ACHN (cell line): ENCODE data around the gene BEST2.

ENCODE experiments used
- DNase-seq: peaks from one replicate; pipeline ENCODE4 v3.0.0-alpha.2; 2015
- in situ Hi-C: cut with HindIII; loops from 2 replicates; pipeline ENCODE4 v1.10.0; 2017; ENCODE audit warnings: low sequenced_read_pairs, low pct_ligation_motif_present, low pct_unique_long_range_greater_than_20kb

BEST2 gene

DNA sequence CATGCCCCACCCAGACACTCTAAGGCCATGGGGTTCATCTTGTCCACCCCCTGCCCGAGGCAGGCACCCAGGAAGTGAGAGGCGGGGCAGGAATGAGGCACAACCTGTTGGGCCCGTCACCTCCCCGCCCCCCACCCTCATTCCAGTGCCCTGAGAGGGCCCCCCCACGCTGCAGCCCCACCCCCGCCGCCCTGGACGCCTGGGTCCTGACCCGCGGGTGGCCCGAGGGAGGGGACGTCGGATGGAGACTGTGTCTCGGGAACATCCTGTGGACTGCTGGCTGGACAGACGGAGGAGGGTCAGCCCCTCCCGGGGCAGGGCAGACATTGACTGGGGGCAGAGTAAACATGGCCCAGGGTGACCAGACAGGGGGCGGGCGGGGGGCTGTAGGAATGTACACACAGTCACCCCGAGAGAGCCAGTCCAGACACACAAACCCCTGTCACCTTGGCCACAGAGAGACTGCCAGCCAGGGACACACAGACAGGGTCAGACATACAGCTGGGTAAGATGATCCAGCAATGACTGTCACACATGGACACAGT is 32.3 kb downstream of the BEST2 start:
- no peak for DNase-seq
- in situ Hi-C loops = no loop called here

- DNase-seq = no peak
- in situ Hi-C loops = no loop called here
These were observed 32.8 kb downstream of the BEST2 start for GRCh38 chr19:12784394-12784870.

- in situ Hi-C loops = no loop called here
- DNase-seq = no peak
These were observed 33.4 kb downstream of the BEST2 start for GRCh38 chr19:12784871-12785430.

DNA sequence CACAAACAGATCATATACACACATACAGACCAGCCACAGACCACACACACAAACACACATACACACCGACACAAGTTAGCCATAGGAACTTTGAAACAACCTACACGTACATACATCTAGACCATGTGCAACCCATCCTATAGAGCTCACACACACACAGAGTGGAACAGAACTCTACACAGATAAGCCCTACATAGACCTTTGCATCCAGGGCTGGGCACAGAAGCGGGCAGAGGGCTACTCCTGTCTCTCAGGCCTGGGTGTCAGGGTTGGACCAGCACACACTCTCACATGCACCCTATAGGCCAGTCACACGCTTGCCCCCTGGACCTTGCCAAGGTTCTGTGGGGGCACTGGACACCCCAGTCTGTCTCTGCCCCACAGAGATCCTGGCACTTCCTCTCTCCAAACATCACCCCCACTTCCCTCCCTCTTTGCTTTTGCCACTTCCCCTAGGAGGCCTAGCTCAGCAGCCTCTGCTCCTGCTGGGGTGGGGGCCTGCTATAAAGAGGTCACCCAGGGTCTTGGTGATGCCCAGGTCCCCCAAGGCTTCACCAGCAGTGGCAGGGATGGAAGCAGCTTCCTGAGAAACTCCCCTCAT is 33.9 kb downstream of the BEST2 start:
- no peak for DNase-seq
- in situ Hi-C loops = no loop called here

DNA sequence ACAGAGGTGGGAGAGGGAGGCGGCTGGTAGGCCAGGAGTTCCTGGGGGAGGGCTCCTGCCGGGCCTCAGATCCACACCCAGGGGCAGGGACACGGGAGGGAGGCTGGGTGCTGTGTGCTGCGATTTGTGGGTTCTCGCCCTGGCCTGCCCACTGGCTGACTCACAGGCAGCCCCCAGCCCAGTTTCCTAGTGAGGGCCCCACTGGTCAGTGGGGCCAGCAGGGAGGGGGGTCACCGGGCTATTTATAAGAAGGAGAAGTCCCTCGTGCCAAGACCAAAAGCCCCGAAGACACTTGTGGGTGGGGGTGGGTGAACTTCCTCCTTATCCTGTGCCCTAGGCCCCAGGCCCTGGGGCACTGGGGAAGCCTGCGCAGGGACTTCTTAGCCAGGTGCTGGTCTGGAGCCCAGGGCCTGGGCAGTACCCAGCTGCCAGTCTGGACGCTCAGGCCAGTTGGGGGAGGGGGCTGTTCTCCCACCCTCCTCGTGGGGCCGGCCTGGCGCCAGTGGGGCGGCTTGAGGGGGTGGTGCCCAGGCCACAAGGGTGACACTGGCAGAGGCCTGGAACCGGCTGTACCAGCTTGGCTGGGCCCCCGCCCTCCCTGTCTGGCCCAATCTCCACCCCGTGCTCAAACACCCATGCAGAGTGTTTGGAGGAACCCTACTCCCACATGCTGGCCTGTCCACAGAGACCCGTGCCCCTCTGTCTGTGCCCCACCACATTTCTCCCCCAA is 34.7 kb downstream of the BEST2 start:
- in situ Hi-C loops = no loop called here
- no peak for DNase-seq

DNA sequence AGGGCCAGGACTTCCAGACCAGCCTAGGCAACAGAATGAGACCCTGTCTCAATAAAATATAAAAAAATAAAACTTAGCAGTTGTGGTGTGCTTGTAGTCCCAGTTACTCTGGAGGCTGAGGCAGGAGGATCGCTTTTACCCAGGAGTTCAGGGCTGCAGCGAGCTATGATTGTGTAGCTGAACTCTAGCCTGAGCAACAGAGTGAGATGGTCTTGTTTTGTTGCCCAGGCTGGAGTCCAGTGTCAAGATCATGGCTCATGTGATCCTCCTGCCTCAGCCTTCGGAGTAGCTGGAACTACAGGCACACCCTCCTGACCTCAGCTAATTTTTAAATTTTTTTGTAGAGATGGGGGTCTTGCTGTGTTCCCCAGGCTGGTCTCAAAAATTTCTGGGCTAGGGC is 35.4 kb downstream of the BEST2 start:
- DNase-seq = no peak

DNA sequence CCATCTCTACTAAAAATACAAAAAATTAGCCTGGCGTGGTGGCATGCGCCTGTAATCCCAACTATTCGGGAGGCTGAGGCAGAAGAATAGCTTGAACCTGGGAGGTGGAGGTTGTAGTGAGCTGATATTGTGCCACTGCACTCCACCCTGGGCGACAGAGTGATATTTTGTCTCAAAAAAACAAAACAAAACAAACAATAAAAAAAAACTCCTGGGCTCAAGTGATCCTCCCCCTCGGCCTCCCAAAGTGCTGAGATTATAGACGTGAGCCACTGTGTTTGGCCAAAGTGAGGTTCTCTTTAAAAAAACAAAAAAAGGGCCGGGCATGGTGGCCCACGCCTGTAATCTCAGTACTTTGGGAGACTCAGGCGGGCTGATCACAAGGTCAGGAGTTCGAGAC is 35.9 kb downstream of the BEST2 start:
- in situ Hi-C loops = no loop called here

More for the DNA sequence above, 35.4 kb downstream of the BEST2 start:
- in situ Hi-C loops = no loop called here

GRCh38 chr19:12788042-12788681 is 36.6 kb downstream of the BEST2 start:
- DNase-seq = no peak
- in situ Hi-C loops = no loop called here

More for the DNA sequence above, 35.9 kb downstream of the BEST2 start:
- DNase-seq = no peak

- DNase-seq = peak; percentile 51
- in situ Hi-C loops = no loop called here
These were observed 37.1 kb downstream of the BEST2 start for GRCh38 chr19:12788682-12789097.

GRCh38 chr19:12789098-12789903 is 37.7 kb downstream of the BEST2 start:
- DNase-seq = no peak
- in situ Hi-C loops = no loop called here

DNA sequence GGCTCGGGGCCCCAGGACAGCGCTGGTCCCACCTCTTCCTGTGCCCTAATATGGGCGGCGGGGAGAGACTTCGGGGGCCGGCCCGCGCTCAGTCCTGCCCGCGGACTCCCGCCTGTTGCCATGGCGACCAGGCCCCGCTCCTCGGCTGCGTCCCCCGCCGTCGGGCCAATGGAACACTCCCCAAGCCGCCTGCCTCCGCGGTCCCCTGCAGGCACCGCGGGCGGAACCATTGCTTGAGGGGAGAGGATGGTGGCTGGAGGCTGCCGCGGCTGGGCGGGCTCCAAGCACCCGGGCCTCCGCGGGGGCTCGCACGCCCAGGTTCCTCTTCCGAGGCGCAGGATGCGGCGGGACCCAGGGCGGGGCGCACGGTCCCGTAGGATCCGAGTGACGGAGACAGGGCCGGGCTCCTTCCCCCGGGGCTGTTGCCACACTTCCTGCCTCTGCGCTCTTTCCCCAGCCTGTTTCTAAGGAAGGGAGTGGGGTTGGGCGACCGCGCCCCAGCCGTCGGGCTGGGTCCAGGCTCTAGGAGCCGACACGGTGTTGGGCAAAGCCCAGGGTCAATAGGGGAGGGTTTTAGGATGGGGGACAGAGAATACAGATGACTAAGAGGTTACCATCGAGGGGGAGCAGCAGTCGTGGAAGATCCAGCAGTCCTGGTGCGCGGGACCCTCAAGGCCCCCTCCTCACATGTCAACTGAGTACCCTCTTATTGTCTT is 38.5 kb downstream of the BEST2 start:
- peak; percentile 92 for DNase-seq
- in situ Hi-C loops = no loop called here

DNA sequence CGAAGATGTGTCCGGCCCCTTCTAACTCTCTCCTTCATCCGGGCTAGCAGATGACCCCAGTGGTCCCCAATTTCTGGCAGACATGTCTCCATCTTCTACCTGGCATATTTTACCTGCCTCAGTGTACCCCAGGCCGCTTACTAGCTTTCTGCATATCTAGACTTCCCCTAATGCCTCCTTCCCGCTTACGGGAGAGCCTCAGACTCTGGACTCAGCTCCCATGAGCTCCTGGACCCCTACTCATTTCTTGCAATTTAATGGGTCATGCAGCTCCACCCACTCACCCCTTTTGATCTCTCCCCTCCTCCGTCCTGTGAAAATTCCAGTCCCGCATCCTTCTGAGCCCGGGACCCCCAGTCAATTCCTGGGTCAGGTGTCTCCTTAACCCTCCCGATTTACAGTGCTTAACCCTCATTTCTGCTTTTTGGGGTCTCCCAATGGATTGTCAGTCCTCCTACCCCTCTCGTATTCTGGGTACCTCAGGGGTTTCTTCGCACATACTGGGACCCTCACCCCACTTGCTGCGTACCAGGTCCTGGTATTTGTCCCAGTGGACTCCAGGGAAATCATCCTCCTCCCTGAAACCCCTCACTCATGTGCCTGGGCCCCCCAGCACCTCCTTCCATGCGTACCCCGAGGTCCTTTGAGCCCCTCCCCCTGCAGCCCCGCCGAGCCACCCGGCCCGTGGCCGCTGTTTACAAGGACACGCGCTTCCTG is 39.2 kb downstream of the BEST2 start:
- in situ Hi-C loops = no loop called here
- DNase-seq = no peak

DNA sequence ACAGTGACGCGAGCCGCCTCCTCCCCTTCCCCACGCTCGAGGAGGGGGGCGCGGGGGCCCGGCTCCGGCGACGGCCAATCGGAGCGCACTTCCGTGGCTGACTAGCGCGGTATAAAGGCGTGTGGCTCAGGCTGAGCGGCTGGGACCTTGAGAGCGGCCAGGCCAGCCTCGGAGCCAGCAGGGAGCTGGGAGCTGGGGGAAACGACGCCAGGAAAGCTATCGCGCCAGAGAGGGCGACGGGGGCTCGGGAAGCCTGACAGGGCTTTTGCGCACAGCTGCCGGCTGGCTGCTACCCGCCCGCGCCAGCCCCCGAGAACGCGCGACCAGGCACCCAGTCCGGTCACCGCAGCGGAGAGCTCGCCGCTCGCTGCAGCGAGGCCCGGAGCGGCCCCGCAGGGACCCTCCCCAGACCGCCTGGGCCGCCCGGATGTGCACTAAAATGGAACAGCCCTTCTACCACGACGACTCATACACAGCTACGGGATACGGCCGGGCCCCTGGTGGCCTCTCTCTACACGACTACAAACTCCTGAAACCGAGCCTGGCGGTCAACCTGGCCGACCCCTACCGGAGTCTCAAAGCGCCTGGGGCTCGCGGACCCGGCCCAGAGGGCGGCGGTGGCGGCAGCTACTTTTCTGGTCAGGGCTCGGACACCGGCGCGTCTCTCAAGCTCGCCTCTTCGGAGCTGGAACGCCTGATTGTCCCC is 39.9 kb downstream of the BEST2 start, which contains the start of gene JUNB:
Gene JUNB (plus strand): TSS at position 142 of the 706 bp plus-strand sequence. CDS start 286 bp downstream, at position 428.
- peak; percentile 93 for DNase-seq
- in situ Hi-C loops = no loop called here

DNA sequence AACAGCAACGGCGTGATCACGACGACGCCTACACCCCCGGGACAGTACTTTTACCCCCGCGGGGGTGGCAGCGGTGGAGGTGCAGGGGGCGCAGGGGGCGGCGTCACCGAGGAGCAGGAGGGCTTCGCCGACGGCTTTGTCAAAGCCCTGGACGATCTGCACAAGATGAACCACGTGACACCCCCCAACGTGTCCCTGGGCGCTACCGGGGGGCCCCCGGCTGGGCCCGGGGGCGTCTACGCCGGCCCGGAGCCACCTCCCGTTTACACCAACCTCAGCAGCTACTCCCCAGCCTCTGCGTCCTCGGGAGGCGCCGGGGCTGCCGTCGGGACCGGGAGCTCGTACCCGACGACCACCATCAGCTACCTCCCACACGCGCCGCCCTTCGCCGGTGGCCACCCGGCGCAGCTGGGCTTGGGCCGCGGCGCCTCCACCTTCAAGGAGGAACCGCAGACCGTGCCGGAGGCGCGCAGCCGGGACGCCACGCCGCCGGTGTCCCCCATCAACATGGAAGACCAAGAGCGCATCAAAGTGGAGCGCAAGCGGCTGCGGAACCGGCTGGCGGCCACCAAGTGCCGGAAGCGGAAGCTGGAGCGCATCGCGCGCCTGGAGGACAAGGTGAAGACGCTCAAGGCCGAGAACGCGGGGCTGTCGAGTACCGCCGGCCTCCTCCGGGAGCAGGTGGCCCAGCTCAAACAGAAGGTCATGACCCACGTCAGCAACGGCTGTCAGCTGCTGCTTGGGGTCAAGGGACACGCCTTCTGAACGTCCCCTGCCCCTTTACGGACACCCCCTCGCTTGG is 40.7 kb downstream of the BEST2 start:
- in situ Hi-C loops = no loop called here

DNA sequence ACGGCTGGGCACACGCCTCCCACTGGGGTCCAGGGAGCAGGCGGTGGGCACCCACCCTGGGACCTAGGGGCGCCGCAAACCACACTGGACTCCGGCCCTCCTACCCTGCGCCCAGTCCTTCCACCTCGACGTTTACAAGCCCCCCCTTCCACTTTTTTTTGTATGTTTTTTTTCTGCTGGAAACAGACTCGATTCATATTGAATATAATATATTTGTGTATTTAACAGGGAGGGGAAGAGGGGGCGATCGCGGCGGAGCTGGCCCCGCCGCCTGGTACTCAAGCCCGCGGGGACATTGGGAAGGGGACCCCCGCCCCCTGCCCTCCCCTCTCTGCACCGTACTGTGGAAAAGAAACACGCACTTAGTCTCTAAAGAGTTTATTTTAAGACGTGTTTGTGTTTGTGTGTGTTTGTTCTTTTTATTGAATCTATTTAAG is 41.3 kb downstream of the BEST2 start:
- in situ Hi-C loops = no loop called here
- no peak for DNase-seq

More for the DNA sequence above, 40.7 kb downstream of the BEST2 start:
- DNase-seq = peak; percentile 55
